Lower leg skin (tissue), 4 donors: ENCODE measurements around the gene CALR3. TPM values are rescaled to one million over a fixed set of nuclear protein-coding genes. Genes with fewer than 3 reads are reported as not detected.

Experiments
- DNase-seq, 2 donors: peaks; one replicate each; pipeline ENCODE4 v3.0.0-alpha.2; 2019; ENCODE audit warnings: low spot score in 2 of 2
- H3K4me3 ChIP-seq: fragments of 200-600 bp; sonication (generic); 2 replicates; pipeline ENCODE4 v1.5.1; 2017; ENCODE audit warnings: mild to moderate bottlenecking, low read depth; ENCODE audit not compliant: poor library complexity, severe bottlenecking
- POLR2A ChIP-seq, 2 donors: fragments of 450-650 bp; IDR thresholded peaks; one replicate each; pipeline ENCODE4 v1.6.1; 2016 to 2017; ENCODE audit warnings: antibody characterized with exemption in 2 of 2, mild to moderate bottlenecking in 1 of 2, moderate library complexity in 1 of 2
- WGBS, 2 donors: methylation state at CpG; one replicate each; pipeline ENCODE4 v1.1.5; 2018; 5-methylcytosine and 5-hydroxymethylcytosine counted together
- intact Hi-C: fragments of 100-400 bp; cut with DNase I; formaldehyde crosslinking; loops from one replicate; pipeline ENCODE4 v1.15.0; 2023; ENCODE audit warnings: low total_unique reads
- total RNA-seq, 4 donors: library from RNA; depleted of rRNA; stranded (reverse); fragments of >200 nt; gene quantifications; one replicate each; pipeline ENCODE4 v1.1.0, GENCODE V29; 2016
- TF ChIP-seq, protein P1 (sequence below), 3 donors: fragments of 450-650 bp; IDR thresholded peaks; one replicate each; pipeline ENCODE4 v1.5.1; 2016; ENCODE audit warnings: antibody characterized with exemption in 3 of 3, mild to moderate bottlenecking in 3 of 3, moderate library complexity in 2 of 3

Gene CALR3
- total RNA-seq, 4 donors from 2014 or later, result not detected

- H3K4me3 ChIP-seq, result peak overlapping the region; percentile 94
- intact Hi-C loops, result no loop called here
- TF ChIP-seq, protein P1, sequence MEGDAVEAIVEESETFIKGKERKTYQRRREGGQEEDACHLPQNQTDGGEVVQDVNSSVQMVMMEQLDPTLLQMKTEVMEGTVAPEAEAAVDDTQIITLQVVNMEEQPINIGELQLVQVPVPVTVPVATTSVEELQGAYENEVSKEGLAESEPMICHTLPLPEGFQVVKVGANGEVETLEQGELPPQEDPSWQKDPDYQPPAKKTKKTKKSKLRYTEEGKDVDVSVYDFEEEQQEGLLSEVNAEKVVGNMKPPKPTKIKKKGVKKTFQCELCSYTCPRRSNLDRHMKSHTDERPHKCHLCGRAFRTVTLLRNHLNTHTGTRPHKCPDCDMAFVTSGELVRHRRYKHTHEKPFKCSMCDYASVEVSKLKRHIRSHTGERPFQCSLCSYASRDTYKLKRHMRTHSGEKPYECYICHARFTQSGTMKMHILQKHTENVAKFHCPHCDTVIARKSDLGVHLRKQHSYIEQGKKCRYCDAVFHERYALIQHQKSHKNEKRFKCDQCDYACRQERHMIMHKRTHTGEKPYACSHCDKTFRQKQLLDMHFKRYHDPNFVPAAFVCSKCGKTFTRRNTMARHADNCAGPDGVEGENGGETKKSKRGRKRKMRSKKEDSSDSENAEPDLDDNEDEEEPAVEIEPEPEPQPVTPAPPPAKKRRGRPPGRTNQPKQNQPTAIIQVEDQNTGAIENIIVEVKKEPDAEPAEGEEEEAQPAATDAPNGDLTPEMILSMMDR (IDR thresholded peaks at IDR 0.05), result no peak
- no peak for TF ChIP-seq POLR2A (IDR thresholded peaks at IDR 0.05)
- WGBS, 2 donors, result 0 to 1% methylated on average over 22 to 29 of the region's 29 CpGs
- DNase-seq, result no peak
Observed at GRCh38 chr19:16541526-16542044, 45.6 kb upstream of the CALR3 start.

GRCh38 chr19:16540948-16541347 lies 45.0 kb upstream of the CALR3 start:
- no peak overlapping the region for H3K4me3 ChIP-seq
- intact Hi-C loops, result no loop called here
- DNase-seq, result no peak
- WGBS, 2 donors, result 82 to 83% methylated on average over 12 of the region's 12 CpGs
- TF ChIP-seq, protein P1 (IDR thresholded peaks at IDR 0.05), result no peak
- TF ChIP-seq POLR2A (IDR thresholded peaks at IDR 0.05), result no peak

GRCh38 chr19:16537111-16537510 lies 41.1 kb upstream of the CALR3 start:
- TF ChIP-seq POLR2A (IDR thresholded peaks at IDR 0.05), result no peak
- TF ChIP-seq, protein P1 (IDR thresholded peaks at IDR 0.05), result no peak
- WGBS, 2 donors, result 88 to 91% methylated on average over 13 of the region's 13 CpGs
- no peak overlapping the region for H3K4me3 ChIP-seq
- intact Hi-C loops, result no loop called here
- DNase-seq, result no peak

DNA sequence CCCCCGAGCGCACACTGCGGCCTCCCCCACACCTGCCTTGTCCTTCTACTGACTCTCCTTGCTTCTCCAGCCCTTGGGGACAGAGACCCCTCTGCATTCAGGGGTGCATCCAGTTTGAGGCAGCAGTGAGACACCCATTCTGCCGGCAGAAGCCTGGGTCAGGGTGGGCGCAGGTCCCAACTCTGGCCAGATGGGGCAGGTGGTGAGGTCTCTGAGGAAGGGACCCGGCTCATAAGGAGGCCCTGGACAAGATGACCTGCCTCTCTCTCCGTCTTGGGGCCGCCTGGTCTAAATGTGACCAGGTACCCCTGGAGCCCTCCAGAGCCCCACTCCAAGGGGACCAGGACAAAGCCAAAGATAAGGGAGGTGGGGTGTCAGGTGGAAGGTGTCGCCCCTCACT lies 40.2 kb upstream of the CALR3 start:
- intact Hi-C loops, result no loop called here
- DNase-seq, result no peak

DNA sequence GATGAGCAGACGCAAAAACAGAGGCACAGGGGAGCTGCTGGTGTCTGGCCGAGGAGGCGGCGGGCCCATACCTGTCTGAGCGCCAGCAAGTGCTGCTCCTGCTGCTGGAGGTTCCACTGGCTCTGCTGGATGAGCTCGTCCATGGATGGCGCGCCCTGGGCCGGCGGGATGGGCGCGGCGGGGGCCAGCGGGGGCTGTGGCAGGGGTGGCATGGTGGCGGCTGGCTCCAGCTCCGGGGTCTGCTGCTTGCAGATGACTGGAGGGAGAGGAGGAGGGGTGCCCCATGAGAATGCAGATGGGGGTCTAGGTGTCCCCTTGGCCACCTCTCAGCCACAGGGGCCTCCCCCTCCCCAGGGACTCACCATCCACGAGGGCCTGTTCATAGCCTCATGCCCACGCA lies 39.4 kb upstream of the CALR3 start:
- intact Hi-C loops, result no loop called here
- DNase-seq, result no peak
- TF ChIP-seq POLR2A (IDR thresholded peaks at IDR 0.05), result no peak
- TF ChIP-seq, protein P1 (IDR thresholded peaks at IDR 0.05), result no peak
- WGBS, 2 donors, result 90 to 93% methylated on average over 17 to 18 of the region's 18 CpGs
- H3K4me3 ChIP-seq, result no peak overlapping the region

More for the DNA sequence above, 40.2 kb upstream of the CALR3 start:
- whole genome bisulfite sequencing, 2 donors, result 91 to 94% methylated on average over 9 of the region's 9 CpGs
- H3K4me3 ChIP-seq, result no peak overlapping the region
- no peak for TF ChIP-seq POLR2A (IDR thresholded peaks at IDR 0.05)
- TF ChIP-seq, protein P1 (IDR thresholded peaks at IDR 0.05), result no peak
